HEK293T (cell line): Measurements from ENCODE around the gene KCNN4.
"Not testable (repeated sequence)": the region's sequence is repeated elsewhere in the genome, so short reads cannot be mapped to it uniquely, and the experiment has no call there.

Experiments
- CTCF ChIA-PET: fragments of 350-600 bp; formaldehyde crosslinking; extraction: SDS; loops from one replicate; lab custom pipeline; 2021; ENCODE audit warnings: antibody characterized with exemption, inconsistent platforms; lab: Yijun Ruan, JAX
- POLR2A ChIA-PET: fragments of 350-600 bp; formaldehyde crosslinking; extraction: SDS; loops from one replicate; lab custom pipeline; 2020; ENCODE audit warnings: antibody characterized with exemption, inconsistent platforms; lab: Yijun Ruan, JAX
- DNase-seq: peaks from one replicate; pipeline ENCODE4 v3.0.0; 2012; ENCODE audit warnings: mixed read lengths; ENCODE audit errors: extremely low spot score
- ARNT ChIP-seq: fragments of 450-650 bp; IDR thresholded peaks from 2 replicates; pipeline ENCODE4 v1.6.1; 2017; ENCODE audit warnings: mild to moderate bottlenecking
- BHLHE40 ChIP-seq: fragments of 450-650 bp; IDR thresholded peaks from 2 replicates; pipeline ENCODE4 v1.6.1; 2016; ENCODE audit warnings: mild to moderate bottlenecking, moderate library complexity, borderline replicate concordance
- CTBP1 ChIP-seq: fragments of 450-650 bp; IDR thresholded peaks from 2 replicates; pipeline ENCODE4 v1.6.1; 2016; ENCODE audit warnings: borderline replicate concordance
- ELF4 ChIP-seq: fragments of 450-650 bp; IDR thresholded peaks from 2 replicates; pipeline ENCODE4 v1.6.1; 2017; ENCODE audit warnings: antibody characterized with exemption
- FOXA1 ChIP-seq: fragments of 450-650 bp; IDR thresholded peaks from 2 replicates; pipeline ENCODE4 v1.6.1; 2016; ENCODE audit warnings: mild to moderate bottlenecking
- FOXK2 ChIP-seq: fragments of 450-650 bp; IDR thresholded peaks from 2 replicates; pipeline ENCODE4 v1.6.1; 2016; ENCODE audit warnings: mild to moderate bottlenecking
- FOXM1 ChIP-seq: fragments of 450-650 bp; IDR thresholded peaks from 2 replicates; pipeline ENCODE4 v1.6.1; 2017; ENCODE audit warnings: mild to moderate bottlenecking, borderline replicate concordance
- HDGF ChIP-seq: fragments of 450-650 bp; IDR thresholded peaks from 2 replicates; pipeline ENCODE4 v1.6.1; 2017; ENCODE audit warnings: antibody characterized with exemption, borderline replicate concordance
- L3MBTL2 ChIP-seq: fragments of 450-650 bp; conservative IDR thresholded peaks from 2 replicates; pipeline ENCODE4 v1.6.1; 2016; ENCODE audit warnings: mild to moderate bottlenecking
- LEF1 ChIP-seq: fragments of 450-650 bp; IDR thresholded peaks from 2 replicates; pipeline ENCODE4 v1.6.1; 2017; ENCODE audit warnings: mild to moderate bottlenecking, borderline replicate concordance
- NFRKB ChIP-seq: fragments of 450-650 bp; IDR thresholded peaks from 2 replicates; pipeline ENCODE4 v1.6.1; 2016; ENCODE audit warnings: mild to moderate bottlenecking, moderate library complexity
- SP1 ChIP-seq: fragments of 450-650 bp; IDR thresholded peaks from 2 replicates; pipeline ENCODE4 v1.6.1; 2017
- SUZ12 ChIP-seq: fragments of 450-650 bp; IDR thresholded peaks from 2 replicates; pipeline ENCODE4 v1.6.1; 2016; ENCODE audit warnings: mild to moderate bottlenecking
- TARDBP ChIP-seq: fragments of 450-650 bp; IDR thresholded peaks from 2 replicates; pipeline ENCODE4 v1.6.1; 2016
- ZNF384 ChIP-seq: fragments of 450-650 bp; IDR thresholded peaks from 2 replicates; pipeline ENCODE4 v1.6.1; 2016
- TF ChIP-seq, protein P1 (sequence below): fragments of 450-650 bp; IDR thresholded peaks from 2 replicates; pipeline ENCODE4 v1.6.1; 2016

KCNN4 gene

DNA sequence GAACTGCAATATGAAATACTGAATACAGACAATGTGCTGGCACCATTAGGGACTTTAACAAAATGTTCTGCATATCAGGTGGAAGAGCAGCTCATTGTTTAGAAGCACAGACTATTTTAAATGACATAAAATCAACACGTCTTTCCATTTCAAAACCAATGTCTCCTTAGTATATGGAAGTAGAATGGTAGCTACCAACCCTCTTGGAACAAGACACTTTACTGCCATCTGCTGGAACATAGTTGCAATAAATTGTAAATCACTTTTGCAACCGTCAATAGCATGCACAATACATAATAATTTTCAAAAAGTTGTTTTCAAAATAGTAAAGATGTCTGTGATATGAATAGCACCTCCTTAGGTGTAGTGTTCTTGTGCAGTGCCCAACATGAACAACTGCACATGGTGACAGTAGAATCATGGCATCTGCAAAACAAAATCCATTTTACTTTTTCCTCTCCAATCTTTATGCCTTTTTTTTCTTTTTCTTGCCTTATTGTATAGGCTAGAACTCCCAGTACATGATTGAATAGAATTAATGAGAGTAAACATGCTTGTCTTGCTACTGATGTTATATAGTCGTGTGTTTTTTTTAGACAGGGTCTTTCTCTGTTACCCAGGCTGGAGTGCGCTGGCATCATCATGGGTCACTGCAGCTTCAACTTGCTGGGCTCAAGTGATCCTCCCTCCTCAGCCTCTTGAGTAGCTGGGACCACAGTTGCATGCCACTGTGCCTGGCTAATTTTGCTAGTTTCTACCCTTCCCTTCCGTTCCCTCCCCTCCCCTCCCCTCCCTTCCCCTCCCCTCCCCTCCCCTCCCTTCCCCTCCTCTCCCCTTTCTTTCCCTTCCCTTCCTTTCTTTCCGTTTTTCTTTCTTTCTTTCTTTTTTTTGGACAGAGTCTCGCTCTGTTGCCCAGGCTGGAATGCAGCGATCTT is 29.3 kb upstream of the KCNN4 start:
- DNase-seq, result peak; percentile 28
- ChIA-PET POLR2A (no interaction called here), CTCF (no interaction called here)
- TF ChIP-seq, protein P1, sequence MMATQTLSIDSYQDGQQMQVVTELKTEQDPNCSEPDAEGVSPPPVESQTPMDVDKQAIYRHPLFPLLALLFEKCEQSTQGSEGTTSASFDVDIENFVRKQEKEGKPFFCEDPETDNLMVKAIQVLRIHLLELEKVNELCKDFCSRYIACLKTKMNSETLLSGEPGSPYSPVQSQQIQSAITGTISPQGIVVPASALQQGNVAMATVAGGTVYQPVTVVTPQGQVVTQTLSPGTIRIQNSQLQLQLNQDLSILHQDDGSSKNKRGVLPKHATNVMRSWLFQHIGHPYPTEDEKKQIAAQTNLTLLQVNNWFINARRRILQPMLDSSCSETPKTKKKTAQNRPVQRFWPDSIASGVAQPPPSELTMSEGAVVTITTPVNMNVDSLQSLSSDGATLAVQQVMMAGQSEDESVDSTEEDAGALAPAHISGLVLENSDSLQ, result peak; percentile 45; the same call in 1 of the 2 replicates
- no peak for TF ChIP-seq TARDBP
- no peak for TF ChIP-seq L3MBTL2
- no peak for TF ChIP-seq ZNF384
- no peak for TF ChIP-seq BHLHE40

DNA sequence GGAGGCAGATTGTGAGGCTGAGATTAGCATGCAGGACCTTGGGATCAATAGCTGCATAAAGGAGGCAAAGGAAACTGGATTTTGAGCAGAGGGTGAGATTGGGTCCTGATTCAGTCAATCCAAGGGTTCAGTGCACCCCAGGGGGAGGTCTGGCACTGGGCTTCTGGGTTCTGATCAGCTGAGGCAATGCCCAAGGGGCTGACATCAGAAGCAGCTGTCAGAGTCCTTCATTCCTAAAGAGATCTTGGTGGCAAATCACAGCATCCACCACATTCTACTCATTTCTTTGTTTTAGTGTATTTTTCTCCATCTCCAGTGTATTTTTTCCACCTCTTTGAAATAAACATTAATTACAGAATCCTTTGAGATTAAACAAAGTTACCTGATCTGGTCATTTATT is 26.9 kb upstream of the KCNN4 start:
- POLR2A ChIA-PET, result interaction anchor here (1.5 kb wide), 1 partner anchor 19 kb away, joined by 3 read pairs; the partner anchor contains the start of gene ZNF283
- CTCF ChIA-PET, result no interaction called here
- no peak for DNase-seq
- TF ChIP-seq ZNF384 (no peak), FOXK2 (no peak), L3MBTL2 (no peak), NFRKB (no peak), LEF1 (no peak), FOXA1 (no peak), FOXM1 (no peak), CTBP1 (no peak), SP1 (no peak), SUZ12 (no peak), ELF4 (no peak), HDGF (no peak), ARNT (no peak), BHLHE40 (no peak), TARDBP (no peak)
- TF ChIP-seq, protein P1, result no peak

DNA sequence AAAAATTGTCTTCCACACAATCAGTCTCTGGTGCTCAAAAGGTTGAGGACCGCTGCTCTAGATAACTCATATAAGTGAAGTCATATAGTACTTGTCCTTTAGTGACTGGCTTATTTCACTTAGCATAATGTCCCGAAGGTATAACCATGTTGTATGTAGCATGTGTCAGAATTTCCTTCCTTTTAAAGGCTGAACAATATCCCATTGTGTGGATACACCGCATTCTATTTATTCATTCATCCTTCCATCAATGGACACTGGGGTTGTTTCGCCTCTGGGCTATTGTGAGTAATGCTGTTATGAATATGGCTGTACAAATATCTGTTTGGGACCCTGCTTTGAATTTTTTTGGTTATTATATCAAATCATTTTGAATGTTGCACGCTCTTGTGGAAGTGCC is 26.1 kb upstream of the KCNN4 start:
- POLR2A ChIA-PET, result no interaction called here

DNA sequence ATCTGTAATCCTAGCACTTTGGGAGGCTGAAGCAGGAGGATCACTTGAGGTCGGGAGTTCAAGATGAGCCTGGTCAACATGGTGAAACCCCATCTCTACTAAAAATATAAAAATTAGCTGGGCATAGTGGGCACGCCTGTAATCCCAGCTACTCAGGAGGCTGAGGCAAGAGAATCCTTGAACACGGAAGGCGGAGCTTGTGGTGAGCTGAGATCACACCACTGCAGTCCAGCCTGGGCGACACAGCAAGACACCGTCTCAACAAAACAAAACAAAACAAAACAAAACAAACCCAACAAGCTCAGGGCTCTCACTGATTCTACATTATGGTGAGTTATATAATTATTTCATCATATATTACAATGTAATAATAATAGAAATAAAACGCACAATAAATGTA is 25.6 kb upstream of the KCNN4 start:
- CTCF ChIA-PET, DNase-seq, POLR2A ChIA-PET: not testable (repeated sequence)

More for the DNA sequence above, 26.1 kb upstream of the KCNN4 start:
- CTCF ChIA-PET, result no interaction called here
- no peak for DNase-seq
- TF ChIP-seq SUZ12 (no peak), FOXA1 (no peak), SP1 (no peak), ZNF384 (no peak), HDGF (no peak), FOXM1 (no peak), NFRKB (no peak), L3MBTL2 (no peak), LEF1 (no peak), TARDBP (no peak), ARNT (no peak), ELF4 (no peak), BHLHE40 (no peak), CTBP1 (no peak), FOXK2 (no peak)
- TF ChIP-seq, protein P1, result no peak

DNA sequence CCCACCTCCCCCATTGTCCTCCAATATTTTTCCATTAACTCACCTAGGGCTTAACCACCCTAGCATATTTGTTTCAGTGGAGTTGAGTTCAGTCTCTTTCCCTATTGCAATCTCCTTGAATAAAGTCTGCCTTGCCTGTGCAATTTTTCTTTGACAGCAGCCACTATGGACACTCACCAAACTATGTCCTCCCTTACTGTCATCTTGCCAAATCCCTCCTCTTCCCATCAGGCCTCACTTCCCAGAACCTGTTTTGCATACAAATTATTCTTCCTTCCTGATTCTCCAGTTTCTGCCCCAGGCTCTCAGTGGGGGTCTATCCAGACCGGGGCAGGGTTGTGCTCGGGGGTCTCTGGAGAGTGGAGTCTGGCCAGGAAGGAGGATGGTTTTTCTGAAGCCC is 23.7 kb upstream of the KCNN4 start:
- ChIA-PET POLR2A (no interaction called here), CTCF (interaction anchor here (0.9 kb wide), 1 partner anchor 43 kb away, joined by 4 read pairs; no protein-coding TSS in a partner anchor)
- TF ChIP-seq, protein P1, result no peak
- TF ChIP-seq L3MBTL2 (no peak), NFRKB (no peak), HDGF (no peak), FOXA1 (no peak), ZNF384 (no peak), FOXM1 (no peak), SP1 (no peak), ARNT (no peak), BHLHE40 (no peak), ELF4 (no peak), LEF1 (no peak), FOXK2 (no peak), CTBP1 (no peak), TARDBP (no peak), SUZ12 (no peak)
- DNase-seq, result no peak
